Iris pigment epithelial cell (primary cell): ENCODE data around the gene ZNF780A.
"Not testable (repeated sequence)": the region's sequence is repeated elsewhere in the genome, so short reads cannot be mapped to it uniquely, and the experiment has no call there.

Source experiments
- DNase-seq: peaks from one replicate; pipeline ENCODE4 v3.0.0-alpha.2; 2011; ENCODE audit warnings: low read depth

Gene ZNF780A

GRCh38 chr19:40084948-40085347 is 5.8 kb downstream of the ZNF780A start:
- no peak for DNase-seq

DNA sequence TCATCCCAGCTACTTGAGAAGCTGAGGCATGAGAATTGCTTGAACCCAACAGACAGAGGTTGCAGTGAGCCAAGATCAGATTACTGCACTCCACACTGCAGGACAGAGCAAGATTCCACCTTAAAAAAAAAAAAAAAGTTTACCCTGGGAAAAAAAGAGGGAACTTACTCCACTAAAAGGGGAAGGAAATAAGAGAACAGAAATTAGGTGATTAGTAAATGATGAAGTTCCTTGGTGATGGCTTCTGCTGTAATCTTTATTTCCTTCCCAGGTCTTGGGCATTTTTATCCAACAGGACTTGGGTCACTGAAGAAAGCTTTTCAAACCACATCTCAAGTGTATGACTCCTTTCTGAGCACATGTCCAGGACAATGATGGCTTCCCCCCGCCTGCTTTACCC is 9.3 kb downstream of the ZNF780A start:
- no peak for DNase-seq

DNA sequence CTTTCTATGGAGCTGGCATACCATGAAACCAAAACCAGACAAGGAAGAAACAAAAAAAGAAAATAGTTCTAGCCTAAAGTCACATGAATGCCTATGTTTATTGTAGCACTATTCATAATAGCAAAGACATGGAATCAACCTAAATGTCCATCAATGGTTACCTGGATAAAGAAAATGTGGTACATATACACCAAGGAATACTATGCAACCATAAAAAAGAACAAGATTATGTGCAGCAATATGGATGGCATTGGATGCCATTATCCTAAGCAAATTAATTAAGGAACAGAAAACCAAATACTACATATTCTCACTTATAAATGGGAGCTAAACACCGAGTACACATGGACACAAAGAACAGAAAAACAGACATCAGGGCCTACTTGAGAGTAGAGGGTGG is 10.5 kb downstream of the ZNF780A start:
- no peak for DNase-seq

DNA sequence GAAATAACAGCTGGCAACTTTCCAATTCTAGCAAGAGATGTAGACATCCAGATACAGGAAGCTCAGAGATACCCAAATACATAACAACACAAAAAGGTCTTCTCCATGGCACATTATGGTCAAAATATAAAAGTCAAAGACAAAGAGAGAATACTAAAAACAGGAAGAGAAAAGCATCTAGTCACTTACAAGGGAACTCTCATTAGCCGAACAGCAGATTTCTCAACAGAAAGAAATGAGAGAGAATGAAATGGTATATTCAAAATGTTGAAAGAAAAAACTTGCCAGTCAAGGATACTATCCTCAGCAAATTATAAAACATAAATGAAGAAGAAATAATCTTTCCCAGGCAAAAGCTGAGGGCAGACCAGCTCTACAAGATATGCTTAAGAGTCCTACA is 12.4 kb downstream of the ZNF780A start:
- DNase-seq: no peak

DNA sequence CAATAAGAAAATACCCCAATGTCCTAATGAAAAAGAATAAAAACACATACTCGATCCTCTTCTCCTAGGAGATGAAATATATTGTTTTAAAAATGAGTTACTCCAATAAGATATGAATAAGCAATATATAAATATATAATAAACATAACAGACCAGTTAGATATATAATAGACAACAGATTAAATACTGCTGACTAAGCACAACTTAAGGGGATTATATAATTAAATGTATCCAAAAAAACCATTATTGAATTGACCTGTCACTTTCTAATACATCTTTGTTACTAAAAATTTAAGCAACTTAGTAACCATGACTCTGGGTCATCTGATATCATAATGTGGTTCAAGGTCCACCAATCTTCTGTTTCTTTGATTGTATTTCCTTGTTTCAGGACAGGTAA is 20.7 kb downstream of the ZNF780A start:
- DNase-seq: no peak

DNA sequence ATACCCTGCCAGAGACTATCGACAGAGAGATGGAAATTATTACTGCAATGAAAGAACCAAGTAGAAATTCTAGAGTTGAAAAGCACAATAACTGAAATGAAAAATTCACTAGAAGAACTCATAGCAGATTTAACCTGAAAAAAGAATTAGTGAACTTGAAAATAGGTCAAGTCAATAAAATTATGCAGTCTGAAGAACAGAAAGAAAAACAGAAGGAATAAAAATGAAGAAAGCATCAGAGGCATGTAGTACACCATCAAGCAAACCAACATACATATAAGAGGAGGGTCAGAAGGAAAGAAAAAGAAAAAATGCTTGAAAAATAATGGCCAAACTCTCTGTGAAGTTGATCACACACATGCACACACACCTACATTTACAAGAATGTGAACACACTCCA is 31.1 kb downstream of the ZNF780A start:
- DNase-seq: no peak

GRCh38 chr19:40057166-40057565 is 33.6 kb downstream of the ZNF780A start:
- DNase-seq: no peak

GRCh38 chr19:40056505-40056904 is 34.2 kb downstream of the ZNF780A start:
- no peak for DNase-seq

DNA sequence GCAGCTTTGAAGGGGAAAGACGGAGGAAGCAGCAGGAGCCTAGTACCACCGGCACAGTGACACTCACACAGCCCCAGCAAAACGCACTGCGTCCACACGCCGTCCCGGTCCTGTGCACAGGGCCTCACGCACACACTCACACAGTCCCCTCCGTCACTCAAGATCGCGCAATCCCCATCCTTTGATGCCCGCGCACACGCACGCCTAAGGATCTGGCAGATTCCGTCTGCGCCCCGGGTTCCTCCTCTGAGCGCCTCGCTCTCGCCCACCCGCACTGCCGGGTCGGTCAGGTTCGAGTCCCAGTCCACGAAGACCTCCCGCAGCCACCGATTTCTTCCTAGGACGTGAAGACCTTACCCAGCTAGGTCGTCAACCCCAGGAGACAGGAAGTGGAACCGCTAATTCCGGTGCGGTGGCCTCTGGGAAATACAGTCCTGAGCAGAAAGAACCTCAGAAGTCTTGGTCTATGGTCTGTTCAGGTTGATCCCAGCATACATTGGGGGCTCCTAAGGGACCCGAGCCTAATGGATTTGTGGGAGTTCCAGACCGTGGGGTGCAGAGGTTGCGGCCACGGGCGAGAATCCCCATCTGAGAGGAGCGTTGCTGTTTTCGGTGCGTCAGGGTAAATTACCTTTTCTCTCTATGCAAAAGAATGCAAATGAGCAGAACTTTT is 34.8 kb downstream of the ZNF780A start, which contains the start of gene ZNF780B:
Gene ZNF780B (minus strand): TSS at position 400 of the 673 bp plus-strand sequence. CDS start 5,899 bp downstream, outside the sequence.
- DNase-seq: peak; percentile 45

DNA sequence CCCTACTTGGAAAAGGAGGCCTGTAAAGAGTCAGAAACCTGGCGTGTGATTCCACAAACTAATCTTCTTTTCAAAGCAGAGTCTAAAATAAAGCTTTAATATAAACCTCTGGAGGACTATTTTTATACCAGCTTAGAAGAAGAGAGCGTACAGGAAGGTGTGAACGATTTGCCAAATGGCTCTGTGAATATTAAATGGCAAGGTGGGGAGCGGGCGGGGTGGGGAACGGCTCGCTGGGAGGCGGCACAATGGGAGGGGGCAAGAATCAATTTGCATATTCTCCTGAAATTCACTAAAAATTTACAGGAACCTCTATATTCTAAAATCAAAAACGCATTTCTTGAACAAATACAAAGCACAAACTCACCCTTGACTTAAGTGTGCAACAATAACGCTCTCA is 35.7 kb downstream of the ZNF780A start:
- DNase-seq: no peak

DNA sequence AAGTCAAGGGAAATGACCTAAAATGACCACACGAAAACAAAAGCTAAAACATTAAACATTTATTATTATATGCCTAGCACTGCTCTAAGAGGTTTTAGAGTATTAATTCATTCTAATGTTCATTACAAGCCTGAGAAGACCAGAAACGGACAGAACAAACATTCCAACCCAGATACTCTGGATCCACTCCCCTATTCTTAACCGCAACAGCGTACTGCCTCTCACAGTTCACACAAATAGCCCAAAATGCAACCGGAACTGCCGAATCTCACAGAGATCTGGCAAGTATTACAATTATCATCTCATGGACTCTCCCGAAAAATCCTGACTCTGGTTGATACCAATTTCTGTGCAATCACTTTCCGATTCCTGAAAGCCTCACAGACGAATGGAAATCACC is 36.1 kb downstream of the ZNF780A start:
- DNase-seq: no peak

DNA sequence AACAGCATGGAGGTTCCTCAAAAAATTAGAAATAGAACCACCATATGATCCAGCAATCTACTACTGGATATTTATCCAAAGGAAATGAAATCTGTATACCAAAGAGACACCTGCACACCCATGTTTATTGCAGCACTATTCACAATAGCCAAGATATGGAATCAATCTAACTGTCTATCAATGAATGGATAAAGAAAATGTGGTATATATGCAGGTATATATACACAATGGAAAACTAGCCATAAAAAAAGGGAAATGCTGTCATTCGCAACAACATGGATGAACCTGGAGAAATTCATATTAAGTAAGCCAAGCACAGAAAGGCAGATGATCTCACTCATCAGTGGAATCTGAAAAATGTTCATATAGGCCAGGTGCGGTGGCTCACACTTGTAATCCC is 37.3 kb downstream of the ZNF780A start:
- DNase-seq: no peak

DNA sequence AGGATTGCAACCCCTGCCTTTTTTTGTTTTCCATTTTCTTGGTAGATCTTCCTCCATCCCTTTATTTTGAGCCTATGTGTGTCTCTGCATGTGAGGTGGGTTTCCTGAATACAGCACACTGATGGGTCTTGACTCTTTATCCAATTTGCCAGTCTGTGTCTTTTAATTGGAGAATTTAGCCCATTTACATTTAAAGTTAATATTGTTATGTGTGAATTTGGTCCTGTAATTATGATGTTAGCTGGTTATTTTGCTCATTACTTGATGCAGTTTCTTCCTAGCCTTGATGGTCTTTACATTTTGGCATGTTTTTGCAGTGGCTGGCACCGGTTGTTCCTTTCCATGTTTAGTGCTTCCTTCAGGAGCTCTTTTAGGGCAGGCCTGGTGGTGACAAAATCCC is 49.0 kb downstream of the ZNF780A start:
- not testable (repeated sequence) for DNase-seq

DNA sequence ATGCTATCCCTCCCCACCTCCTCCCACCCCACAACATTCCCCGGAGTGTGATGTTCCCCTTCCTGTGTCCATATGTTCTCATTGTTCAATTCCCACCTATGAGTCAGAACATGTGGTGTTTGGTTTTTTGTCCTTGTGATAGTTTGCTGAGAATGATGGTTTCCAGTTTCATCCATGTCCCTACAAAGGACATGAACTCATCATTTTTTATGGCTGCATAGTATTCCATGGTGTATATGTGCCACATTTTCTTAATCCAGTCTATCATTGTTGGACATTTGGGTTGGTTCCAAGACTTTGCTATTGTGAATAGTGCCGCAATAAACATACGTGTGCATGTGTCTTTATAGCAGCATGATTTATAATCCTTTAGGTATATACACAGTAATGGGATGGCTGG is 52.7 kb downstream of the ZNF780A start:
- DNase-seq: not testable (repeated sequence)

DNA sequence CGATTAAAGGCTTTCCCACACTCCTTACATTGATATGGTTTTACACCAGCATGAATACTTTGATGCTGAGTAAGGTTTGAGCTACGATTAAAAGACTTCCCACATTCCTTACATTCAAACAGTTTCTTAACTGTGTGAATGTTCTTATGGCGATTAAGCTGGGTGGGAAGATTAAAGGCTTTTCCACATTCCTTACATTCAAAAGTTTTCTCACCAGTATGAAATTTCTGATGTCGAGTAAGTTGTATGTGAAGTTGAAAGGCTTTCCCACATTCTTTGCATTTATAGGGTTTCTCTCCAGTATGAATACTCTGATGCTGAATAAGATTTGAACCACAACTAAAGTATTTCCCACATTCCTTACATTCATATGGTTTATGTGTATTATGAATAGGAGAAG is 54.7 kb downstream of the ZNF780A start:
- no peak for DNase-seq

- no peak for DNase-seq
These were observed 56.7 kb downstream of the ZNF780A start for GRCh38 chr19:40033989-40034560.

- no peak for DNase-seq
These were observed 64.2 kb downstream of the ZNF780A start for GRCh38 chr19:40026597-40026970.

DNA sequence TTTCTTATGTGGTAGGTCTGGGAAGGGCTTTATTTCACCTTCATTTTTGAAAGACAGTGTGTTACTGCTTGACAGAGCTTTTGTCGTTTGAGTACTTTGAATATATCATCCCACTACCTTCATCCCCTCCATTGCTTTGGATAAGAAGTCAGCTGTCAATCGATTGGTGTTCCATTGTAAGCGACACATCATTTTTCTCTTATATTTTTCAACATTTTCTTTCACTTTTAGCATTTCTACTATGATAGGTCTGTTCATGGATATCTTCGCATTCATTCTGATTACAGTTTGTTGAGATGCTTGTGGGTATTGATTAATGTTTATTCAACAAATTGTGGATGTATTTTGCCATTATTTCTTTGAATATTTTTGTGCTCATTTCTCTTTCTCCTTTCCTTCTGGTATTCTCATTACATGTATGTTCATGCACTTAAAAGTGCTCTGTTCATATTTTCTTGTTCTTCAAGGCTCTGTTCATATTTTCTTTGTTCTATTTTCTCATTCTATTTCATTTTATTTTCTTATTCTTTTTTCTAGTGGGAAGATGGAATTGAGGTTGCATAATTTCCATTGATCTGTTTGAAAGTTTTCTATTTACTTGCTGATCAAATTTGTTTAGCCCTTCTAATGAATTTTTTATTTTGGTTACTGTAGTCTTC is 64.7 kb downstream of the ZNF780A start:
- no peak for DNase-seq

GRCh38 chr19:40023969-40024368 is 66.8 kb downstream of the ZNF780A start:
- DNase-seq: no peak
